ENCODE data around the gene GOLGA8O. TPM values are rescaled to one million over a fixed set of nuclear protein-coding genes. Genes with fewer than 3 reads are reported as not detected.
"Not testable (repeated sequence)": the region's sequence is repeated elsewhere in the genome, so short reads cannot be mapped to it uniquely, and the experiment has no call there.

GOLGA8O gene, protein sequence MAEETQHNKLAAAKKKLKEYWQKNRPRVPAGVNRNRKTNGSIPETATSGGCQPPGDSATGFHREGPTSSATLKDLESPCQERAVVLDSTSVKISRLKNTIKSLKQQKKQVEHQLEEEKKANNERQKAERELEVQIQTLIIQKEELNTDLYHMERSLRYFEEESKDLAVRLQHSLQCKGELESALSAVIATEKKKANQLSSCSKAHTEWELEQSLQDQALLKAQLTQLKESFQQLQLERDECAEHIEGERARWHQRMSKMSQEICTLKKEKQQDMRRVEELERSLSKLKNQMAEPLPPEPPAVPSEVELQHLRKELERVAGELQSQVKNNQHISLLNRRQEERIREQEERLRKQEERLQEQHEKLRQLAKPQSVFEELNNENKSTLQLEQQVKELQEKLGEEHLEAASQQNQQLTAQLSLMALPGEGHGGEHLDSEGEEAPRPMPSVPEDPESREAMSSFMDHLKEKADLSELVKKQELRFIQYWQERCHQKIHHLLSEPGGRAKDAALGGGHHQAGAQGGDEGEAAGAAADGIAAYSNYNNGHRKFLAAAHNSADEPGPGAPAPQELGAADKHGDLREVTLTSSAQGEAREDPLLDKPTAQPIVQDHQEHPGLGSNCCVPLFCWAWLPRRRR
- total RNA-seq, result 0.43 and 0.64 TPM in 2 replicates

DNA sequence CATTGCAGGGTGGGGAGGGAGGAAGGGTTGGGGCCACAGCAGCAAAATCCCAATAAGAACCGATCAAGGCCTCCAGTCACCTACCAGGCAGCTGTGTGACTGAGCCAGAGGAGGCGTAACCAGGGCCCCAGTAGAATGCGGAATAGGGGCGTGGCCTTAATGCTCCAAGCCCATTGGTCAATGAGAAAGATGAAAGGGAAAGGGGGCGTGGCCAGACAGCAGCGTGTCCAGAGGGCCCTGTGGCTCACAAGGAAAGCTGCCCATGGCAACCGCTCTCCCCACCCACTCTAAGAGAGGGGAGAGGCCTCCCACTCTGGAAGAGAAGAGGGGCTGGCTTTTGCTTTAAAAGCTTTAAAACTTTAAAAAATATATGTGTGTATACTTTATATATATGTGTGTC is at the start of gene GOLGA8O:
Gene GOLGA8O, minus strand, starts transcription at position 101 of the 400 bp plus-strand sequence. Its CDS starts 98 bp downstream, at position 3.
- DNase-seq (ENCODE audit: low read depth); H3K4me3 ChIP-seq (ENCODE audit: low read depth, low read length): not testable (repeated sequence)

DNA sequence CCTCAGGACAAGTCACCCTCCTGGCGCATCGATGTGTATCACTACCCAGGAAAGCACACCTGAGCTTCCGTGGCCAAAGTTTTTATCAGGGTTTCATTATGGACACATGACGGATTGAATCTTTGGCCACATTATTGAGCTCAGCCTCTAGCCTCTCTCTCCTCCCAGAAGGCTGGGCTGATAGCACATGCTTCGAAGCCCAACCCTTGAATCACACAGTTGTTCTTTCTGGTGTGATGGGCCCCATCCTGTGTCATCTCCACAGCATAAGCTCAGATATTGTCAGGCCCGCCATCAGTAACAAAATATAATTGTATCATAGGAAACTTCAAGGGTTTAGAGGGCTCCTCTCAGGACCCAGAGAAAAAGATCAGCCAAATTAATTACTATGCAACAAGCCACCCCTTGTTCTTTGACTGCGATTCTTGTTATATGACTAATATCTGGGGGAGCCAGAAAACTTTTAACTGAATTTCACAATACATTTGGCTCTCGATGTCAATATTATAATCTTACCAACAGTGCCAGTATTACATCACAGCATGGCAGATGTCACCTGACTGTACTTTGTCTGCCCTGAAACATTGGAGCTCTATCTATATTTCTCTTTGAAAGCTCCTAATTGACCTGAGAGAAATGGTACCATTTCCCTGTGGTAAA is 48.8 kb upstream of the GOLGA8O start:
- H3K4me3 ChIP-seq (ENCODE audit: low read depth, low read length); DNase-seq (ENCODE audit: low read depth): not testable (repeated sequence)

DNA sequence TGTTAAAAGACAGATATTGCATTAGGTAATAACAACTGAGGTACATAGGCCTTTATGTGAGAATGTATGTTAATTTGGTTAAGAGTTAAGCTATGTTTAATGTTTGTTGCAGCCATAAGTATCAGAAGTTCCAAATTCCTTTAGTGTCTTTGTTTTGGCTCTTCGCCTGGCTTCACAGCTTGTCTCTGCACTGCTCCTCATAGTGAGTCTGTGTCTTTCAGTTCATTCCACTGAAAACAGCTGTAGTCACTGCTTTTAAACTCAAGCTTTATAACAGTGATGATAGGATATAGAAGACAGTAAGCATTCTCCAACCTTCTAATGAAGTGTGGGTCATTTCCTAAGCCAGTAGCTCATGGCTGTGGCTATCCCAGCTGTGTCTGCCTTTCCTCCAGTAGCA is 47.5 kb upstream of the GOLGA8O start:
- peak; percentile 12 for DNase-seq (ENCODE audit: low read depth)

DNA sequence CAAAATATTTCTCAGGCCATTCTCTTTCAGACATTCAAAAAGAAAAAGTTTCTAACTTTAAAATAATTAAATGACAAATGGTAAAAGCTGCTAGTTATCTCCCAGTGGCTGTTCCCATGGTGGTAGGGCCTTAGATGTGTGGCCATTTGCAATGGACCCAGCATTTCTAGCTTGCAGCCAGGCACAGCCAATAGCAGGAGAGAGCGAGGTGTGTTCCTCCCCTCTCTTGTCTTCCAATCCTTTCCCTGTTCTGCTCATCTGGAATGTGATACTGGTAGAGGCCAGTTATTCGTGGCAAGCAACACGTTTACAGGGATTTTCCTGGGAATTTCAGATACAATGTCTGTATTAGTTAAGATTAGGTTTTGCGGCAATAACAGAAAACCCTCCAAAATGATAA is 37.3 kb upstream of the GOLGA8O start:
- not testable (repeated sequence) for DNase-seq (ENCODE audit: low read depth); H3K4me3 ChIP-seq (ENCODE audit: low read depth, low read length)

More for the DNA sequence above, 47.5 kb upstream of the GOLGA8O start:
- not testable (repeated sequence) for H3K4me3 ChIP-seq (ENCODE audit: low read depth, low read length)

DNA sequence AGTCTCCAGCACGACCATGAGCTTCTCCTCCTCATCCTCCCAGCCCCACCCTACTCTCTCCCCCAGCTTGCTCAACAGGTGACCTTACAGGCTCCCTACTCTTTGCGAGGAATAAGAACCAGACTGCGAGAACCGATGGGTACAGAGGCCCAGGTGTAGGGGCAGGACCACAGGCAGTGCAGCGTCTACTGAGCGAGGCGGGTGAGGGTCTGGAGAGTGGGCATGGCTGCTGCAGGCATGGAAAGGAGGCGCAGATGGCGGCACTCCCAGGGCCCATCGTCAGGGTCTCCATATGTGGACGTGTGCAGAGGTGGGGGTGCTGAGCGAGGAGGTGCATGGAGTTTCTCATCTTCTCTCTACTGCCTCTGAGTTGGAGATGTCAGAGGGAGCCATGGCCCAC is 31.0 kb upstream of the GOLGA8O start:
- not testable (repeated sequence) for DNase-seq (ENCODE audit: low read depth); H3K4me3 ChIP-seq (ENCODE audit: low read depth, low read length)

DNA sequence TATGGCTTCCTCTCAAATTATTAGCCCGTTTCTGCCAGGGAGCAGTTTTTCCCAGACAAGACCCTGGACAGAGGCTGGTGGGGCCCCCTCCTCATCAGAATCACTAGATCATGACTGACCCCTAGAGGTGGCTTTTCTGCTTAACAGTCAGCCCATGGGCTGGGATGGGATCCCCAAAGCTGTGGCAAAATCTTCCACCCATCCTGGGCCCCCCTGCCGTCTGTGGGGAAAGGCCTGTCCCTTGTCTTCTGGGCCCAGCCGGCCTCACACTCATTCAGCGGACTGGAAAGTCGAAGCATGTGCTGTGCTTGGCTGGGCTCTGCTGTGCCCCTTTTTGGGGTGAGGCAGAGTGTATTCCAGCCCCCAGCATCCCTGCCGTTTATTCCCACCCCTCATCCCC is 27.9 kb upstream of the GOLGA8O start:
- not testable (repeated sequence) for DNase-seq (ENCODE audit: low read depth); H3K4me3 ChIP-seq (ENCODE audit: low read depth, low read length)

DNA sequence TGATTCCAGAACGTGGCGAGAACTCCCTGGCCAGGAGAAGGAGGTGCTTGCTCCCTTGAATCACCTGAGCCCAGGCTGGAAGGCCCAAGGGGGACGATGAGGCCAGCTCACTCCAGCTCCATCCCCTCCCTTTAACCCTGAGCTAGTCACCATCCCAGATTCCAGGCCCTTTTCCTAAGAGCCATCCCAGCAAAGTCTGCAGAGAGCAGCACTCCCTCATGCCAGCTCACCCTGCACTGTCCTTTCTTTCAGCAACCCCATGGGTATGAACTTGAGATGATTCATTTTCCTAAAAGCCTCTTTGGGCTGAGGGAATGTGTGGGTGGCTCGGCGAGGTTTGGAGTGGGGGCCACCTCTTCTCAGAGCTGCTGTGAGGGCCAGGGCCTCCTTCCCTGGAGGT is 26.2 kb upstream of the GOLGA8O start:
- not testable (repeated sequence) for DNase-seq (ENCODE audit: low read depth); H3K4me3 ChIP-seq (ENCODE audit: low read depth, low read length)

DNA sequence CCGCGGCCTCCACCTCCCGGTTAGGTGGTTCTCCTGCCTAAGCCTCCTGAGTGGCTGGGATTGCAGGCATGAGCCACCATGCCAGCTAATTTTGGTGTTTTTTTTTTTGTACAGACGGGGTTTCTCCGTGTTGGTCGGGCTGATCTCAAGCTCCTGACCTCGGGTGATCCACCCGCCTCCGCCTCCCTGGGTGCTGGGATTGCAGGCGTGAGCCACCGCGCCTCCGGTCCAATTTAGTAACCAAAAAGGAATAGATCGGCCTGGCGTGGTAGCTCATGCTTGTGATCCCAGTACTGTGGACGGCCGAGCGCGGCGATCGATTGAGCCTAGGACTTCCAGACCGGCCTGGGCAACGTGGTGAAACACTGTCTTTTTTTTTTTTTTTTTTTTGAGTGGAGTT is 12.6 kb upstream of the GOLGA8O start:
- not testable (repeated sequence) for H3K4me3 ChIP-seq (ENCODE audit: low read depth, low read length); DNase-seq (ENCODE audit: low read depth)

DNA sequence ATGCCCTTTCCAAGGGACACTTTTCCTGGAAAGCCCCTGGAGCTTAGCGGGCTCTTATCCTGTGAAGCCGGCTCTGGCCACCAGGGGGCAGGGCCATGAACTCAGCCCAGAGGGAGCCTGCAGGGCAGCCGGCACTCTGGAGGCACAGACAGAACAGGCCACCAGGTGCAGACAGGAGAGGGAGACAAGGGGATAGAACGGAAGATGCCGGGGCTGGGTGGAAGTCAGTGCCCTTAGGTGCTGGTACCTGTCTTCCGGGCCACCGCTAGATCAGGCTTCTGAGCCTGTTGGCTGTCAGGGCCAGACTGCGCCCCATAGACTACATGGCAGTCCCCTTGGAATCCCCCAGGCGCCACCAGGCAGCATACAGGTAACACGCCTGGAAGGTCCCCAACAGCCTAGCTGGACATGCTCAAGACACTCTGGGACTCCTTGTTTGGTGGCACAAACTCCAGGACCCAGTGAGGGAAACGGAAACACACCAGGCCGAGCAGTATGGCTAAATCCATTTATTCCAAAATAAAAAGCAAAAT is 14.9 kb downstream of the GOLGA8O start:
- DNase-seq (ENCODE audit: low read depth); H3K4me3 ChIP-seq (ENCODE audit: low read depth, low read length): not testable (repeated sequence)

DNA sequence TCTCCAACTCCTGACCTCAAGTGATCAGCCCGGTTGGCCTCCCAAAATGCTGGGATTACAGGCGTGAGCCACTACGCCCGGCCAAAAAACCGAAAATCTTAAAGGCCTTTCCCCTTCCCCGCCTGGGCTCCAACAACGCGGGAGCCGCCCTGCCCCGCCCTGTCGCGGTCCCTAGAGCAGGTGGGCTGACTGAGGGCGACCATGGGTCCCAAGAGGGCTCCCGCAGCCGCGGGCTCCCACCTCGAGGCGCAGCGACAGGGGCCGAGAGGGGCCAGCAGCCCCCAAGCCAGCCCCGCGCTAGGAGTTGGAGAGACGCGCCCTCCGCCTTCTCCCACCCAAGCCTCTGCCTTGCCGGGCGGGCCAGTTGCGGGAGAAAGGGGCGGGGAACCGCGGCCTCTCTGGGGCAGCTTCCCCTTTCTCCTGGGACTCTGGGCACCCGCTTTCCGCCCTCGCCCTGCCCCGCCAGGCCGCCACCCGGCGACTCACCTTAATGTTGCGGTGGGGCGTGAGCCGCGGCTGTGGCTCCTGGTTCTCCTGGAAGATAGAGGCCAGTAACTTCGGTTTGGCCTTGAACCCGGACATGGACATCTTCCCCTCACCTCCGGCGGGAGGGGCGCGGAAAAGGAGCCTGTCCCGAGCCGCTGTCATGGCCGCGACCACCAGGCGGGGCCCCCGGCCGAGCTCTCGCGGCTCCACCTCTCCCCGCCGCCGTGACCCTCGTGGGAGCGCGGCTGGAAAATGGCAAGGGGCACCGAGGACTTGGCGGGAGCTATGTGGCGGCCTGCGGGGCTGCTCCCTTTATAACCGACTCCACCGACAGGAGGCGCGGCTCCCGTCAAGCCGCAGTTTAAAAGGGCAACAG is 21.1 kb downstream of the GOLGA8O start:
- not testable (repeated sequence) for DNase-seq (ENCODE audit: low read depth); H3K4me3 ChIP-seq (ENCODE audit: low read depth, low read length)

DNA sequence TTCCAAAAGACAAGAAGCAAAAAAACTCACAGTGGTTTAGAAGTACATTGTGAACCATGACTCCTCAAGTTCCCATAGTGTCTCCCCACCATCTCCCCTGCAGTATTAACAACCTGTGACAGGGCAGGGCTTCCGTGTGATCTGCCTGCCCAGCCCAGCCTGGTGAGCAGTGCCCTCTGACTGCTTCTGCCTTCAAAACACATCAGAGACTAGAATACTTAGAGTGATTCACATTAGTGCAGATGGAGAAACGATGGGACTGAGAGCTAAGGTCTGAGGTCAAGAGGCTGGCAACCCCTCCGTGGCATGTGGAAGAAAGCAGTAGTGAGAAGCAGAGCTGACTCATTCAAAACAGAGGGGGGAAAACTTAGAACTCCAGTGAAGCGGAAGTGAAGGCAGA is 27.8 kb downstream of the GOLGA8O start:
- not testable (repeated sequence) for H3K4me3 ChIP-seq (ENCODE audit: low read depth, low read length); DNase-seq (ENCODE audit: low read depth)

DNA sequence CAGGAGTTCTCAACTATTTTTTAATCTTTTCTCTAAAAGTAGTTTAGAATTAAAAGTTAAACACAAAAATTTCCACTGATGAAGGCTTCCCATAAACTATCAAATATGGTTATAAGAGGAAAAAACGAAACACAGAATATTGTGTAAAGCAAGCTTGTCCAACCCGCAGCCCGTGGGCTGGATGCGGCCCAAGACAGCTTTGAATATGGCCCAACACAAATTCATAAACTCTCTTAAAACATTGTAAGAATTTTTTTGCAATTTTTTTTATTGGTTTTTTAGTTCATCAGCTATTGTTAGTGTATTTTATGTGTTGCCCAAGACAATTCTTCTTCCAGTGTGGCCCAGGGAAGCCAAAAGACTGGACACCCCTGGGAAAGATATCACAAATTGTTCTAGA is 28.9 kb downstream of the GOLGA8O start:
- not testable (repeated sequence) for DNase-seq (ENCODE audit: low read depth); H3K4me3 ChIP-seq (ENCODE audit: low read depth, low read length)

DNA sequence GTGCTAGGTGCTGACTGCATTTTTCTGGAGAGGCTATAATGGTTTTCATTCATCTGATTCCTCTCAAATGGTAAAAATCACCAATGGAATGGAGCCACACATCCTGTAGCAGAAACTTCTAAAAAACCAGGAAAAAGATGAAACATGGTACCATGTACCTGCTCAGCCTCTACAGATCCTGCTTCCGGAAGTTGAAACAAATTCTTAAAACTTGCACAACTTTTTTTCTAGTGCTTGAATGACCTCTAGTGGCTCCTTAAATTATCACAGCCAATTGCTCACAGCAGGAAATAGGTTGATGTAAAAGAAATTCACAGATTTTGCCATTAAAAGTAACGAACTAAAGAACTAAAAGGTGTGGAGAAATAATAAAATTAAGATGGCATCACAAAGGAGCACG is 47.5 kb downstream of the GOLGA8O start:
- not testable (repeated sequence) for DNase-seq (ENCODE audit: low read depth); H3K4me3 ChIP-seq (ENCODE audit: low read depth, low read length)
- TF ChIP-seq, protein P1, sequence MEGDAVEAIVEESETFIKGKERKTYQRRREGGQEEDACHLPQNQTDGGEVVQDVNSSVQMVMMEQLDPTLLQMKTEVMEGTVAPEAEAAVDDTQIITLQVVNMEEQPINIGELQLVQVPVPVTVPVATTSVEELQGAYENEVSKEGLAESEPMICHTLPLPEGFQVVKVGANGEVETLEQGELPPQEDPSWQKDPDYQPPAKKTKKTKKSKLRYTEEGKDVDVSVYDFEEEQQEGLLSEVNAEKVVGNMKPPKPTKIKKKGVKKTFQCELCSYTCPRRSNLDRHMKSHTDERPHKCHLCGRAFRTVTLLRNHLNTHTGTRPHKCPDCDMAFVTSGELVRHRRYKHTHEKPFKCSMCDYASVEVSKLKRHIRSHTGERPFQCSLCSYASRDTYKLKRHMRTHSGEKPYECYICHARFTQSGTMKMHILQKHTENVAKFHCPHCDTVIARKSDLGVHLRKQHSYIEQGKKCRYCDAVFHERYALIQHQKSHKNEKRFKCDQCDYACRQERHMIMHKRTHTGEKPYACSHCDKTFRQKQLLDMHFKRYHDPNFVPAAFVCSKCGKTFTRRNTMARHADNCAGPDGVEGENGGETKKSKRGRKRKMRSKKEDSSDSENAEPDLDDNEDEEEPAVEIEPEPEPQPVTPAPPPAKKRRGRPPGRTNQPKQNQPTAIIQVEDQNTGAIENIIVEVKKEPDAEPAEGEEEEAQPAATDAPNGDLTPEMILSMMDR (IDR thresholded peaks at IDR 0.05; ENCODE audit: insufficient read depth, low read depth, low read length), result peak; percentile 20

DNA sequence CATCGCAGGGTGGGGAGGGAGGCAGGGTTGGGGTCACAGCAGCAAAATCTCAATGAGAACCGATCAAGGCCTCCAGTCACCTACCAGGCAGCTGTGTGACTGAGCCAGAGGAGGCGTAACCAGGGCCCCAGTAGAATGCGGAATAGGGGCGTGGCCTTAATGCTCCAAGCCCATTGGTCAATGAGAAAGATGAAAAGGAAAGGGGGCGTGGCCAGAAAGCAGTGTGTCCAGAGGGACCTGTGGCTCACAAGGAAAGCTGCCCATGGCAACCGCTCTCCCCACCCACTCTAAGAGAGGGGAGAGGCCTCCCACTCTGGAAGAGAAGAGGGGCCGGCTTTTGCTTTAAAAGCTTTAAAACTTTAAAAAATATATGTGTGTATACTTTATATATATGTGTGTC is 52.2 kb downstream of the GOLGA8O start, which contains the start of gene GOLGA8K:
Gene GOLGA8K, minus strand, starts transcription at position 101 of the 400 bp plus-strand sequence. Its CDS starts 98 bp downstream, at position 3.
- H3K4me3 ChIP-seq (ENCODE audit: low read depth, low read length); DNase-seq (ENCODE audit: low read depth): not testable (repeated sequence)

DNA sequence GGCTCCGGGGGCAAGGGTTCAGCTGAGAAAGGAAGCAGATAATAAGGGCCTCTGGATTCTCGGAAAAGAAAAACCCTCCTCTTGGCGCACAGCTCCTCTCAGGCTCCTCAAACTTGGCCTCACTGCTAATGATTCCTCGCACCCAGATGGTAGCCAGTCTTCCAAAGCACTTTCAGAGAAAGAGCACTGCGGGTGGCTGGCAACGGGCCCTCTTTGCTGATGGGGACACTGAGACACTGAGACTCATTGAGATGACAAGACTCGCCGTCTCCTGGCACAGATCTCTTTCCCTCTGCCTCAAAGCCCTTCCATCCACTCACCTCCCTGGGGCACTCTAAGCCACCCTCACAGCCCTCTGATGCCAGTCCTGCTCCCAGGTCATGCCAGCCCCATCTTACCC is 58.9 kb downstream of the GOLGA8O start:
- H3K4me3 ChIP-seq (ENCODE audit: low read depth, low read length), result not testable (repeated sequence)

More for the DNA sequence above, 58.9 kb downstream of the GOLGA8O start:
- DNase-seq (ENCODE audit: low read depth), result not testable (repeated sequence)
